K562 (cell line): ENCODE results near the gene PKD2.

ENCODE experiments used
- BDP1 ChIP-seq: IDR thresholded peaks from 3 replicates; pipeline ENCODE4 v1.6.1; 2011; ENCODE audit not compliant: insufficient read length, insufficient read depth
- CHD1 ChIP-seq: fragments of 200-600 bp; sonication (generic); IDR thresholded peaks from one replicate; pipeline ENCODE4 v1.6.1; 2012; ENCODE audit warnings: mild to moderate bottlenecking, moderate library complexity, low read length, inconsistent platforms
- CHD2 ChIP-seq: IDR thresholded peaks from 2 replicates; pipeline ENCODE4 v1.6.1; 2011; ENCODE audit warnings: low read depth, low read length
- CTCF ChIP-seq, 3 experiments: IDR thresholded peaks in 2 of 3; conservative IDR thresholded peaks in 1 of 3; 2 replicates each; pipeline ENCODE4 v1.5.1; 2011 to 2012; ENCODE audit warnings: low read length in 3 of 3, mild to moderate bottlenecking in 3 of 3, control low read depth in 2 of 3, improper control_type of control experiment in 1 of 3, inconsistent platforms in 1 of 3, low read depth in 1 of 3, mixed read lengths in 1 of 3, moderate library complexity in 1 of 3; ENCODE audit not compliant: insufficient read depth in 2 of 3
- ETV5 ChIP-seq: sonication (generic); formaldehyde crosslinking; IDR thresholded peaks from 2 replicates; pipeline ENCODE4 v1.4.0; 2020; ENCODE audit warnings: low read depth, mild to moderate bottlenecking, missing genetic modification reagents
- FIP1L1 ChIP-seq: fragments of 200-400 bp; formaldehyde crosslinking; IDR thresholded peaks from 2 replicates; pipeline ENCODE4 v1.6.1; 2018; ENCODE audit warnings: mild to moderate bottlenecking, low read depth, low read length; ENCODE audit not compliant: poor library complexity, severe bottlenecking
- POLR2A ChIP-seq: fragments of 450-650 bp; conservative IDR thresholded peaks from 2 replicates; pipeline ENCODE4 v1.6.1; 2016
- STAT6 ChIP-seq: sonication (generic); formaldehyde crosslinking; IDR thresholded peaks from 2 replicates; pipeline ENCODE4 v1.8.1; 2023; ENCODE audit warnings: mild to moderate bottlenecking, missing genetic modification reagents
- ZBTB49 ChIP-seq: sonication (generic); formaldehyde crosslinking; IDR thresholded peaks from 2 replicates; pipeline ENCODE4 v1.8.0; 2022; ENCODE audit warnings: missing genetic modification reagents, mild to moderate bottlenecking, borderline replicate concordance
- ZKSCAN1 ChIP-seq: fragments of 150-350 bp; IDR thresholded peaks from 2 replicates; pipeline ENCODE4 v1.6.1; 2016; ENCODE audit warnings: low read depth, low read length
- ZNF445 ChIP-seq: fragments of 250-450 bp; sonication (Bioruptor Pico); IDR thresholded peaks from 2 replicates; pipeline ENCODE4 v1.4.0; 2020; ENCODE audit warnings: low read depth, mild to moderate bottlenecking, moderate library complexity

GRCh38 chr4:88037447-88037846 is 30.0 kb downstream of the PKD2 start:
- TF ChIP-seq CTCF (IDR thresholded peaks at IDR 0.05 in 2 of 3, conservative IDR thresholded peaks at IDR 0.05 in 1 of 3; ENCODE audit: insufficient read depth in 2 of 3, low read depth in 1 of 3, low read length in 3 of 3): no peak
- no peak for TF ChIP-seq CHD2
- TF ChIP-seq ZKSCAN1: no peak
- TF ChIP-seq STAT6 (CRISPR knock-in tag): no peak
- TF ChIP-seq FIP1L1: no peak
- TF ChIP-seq CHD1: no peak
- no peak for TF ChIP-seq POLR2A
- no peak for TF ChIP-seq BDP1
- no peak for TF ChIP-seq ETV5 (CRISPR knock-in tag)
- TF ChIP-seq ZNF445 (CRISPR knock-in tag): no peak
- no peak for TF ChIP-seq ZBTB49 (CRISPR knock-in tag)
